Head of caudate nucleus (tissue), 42 donors: Measurements from ENCODE around the gene TRIM45.

Experiments
- DNase-seq, 42 donors: peaks; one replicate each; pipeline versions ENCODE4 v3.0.0 to v3.0.0-alpha.2; 2020 to 2021; ENCODE audit warnings: mixed read lengths in 7 of 42
- intact Hi-C: fragments of 100-400 bp; cut with DNase I; formaldehyde crosslinking; loops from one replicate; pipeline ENCODE4 v1.15.0; 2022

TRIM45 gene

GRCh38 chr1:117069220-117069844, 52.2 kb downstream of the TRIM45 start:
- no peak for DNase-seq
- intact Hi-C loops, result loop anchor here (5.0 to 10.0 kb wide), 2 partner anchors 213 to 685 kb away; no protein-coding TSS in a partner anchor

GRCh38 chr1:117068580-117068979, 53.0 kb downstream of the TRIM45 start:
- intact Hi-C loops, result loop anchor here (5.0 to 10.0 kb wide), 2 partner anchors 214 to 686 kb away; no protein-coding TSS in a partner anchor
- peak in 30 of 42 donors; percentile 7 to 72 (median 42) for DNase-seq

GRCh38 chr1:117067533-117068370, 53.8 kb downstream of the TRIM45 start:
- intact Hi-C loops, result loop anchor here (2.0 to 10.0 kb wide), 3 partner anchors 61 to 687 kb away; no protein-coding TSS in a partner anchor
- DNase-seq, result peak; percentile 40 to 86 (median 69)

GRCh38 chr1:117066367-117066766, 55.2 kb downstream of the TRIM45 start:
- intact Hi-C loops, result loop anchor here (2.0 to 10.0 kb wide), 3 partner anchors 62 to 688 kb away; no protein-coding TSS in a partner anchor
- no peak for DNase-seq

GRCh38 chr1:117061986-117062415, 59.5 kb downstream of the TRIM45 start:
- intact Hi-C loops, result loop anchor here (10.0 kb wide), 1 partner anchor 693 kb away; no protein-coding TSS in a partner anchor
- DNase-seq, result no peak
